Fibroblast of skin of left biceps (primary cell): ENCODE results near the gene POSTN.
A peak's percentile ranks its signal among the peaks of the same experiment; 100 is the strongest.

Experiments
- DNase-seq, 2 experiments: peaks; one replicate each; pipeline ENCODE4 v3.0.0-alpha.2; 2013; ENCODE audit warnings: low read depth in 2 of 2

The POSTN gene

GRCh38 chr13:37598597-37598996 lies at the start of gene POSTN:
POSTN (minus strand) TSS chr13:37598768; CDS start chr13:37598726, 42 bp downstream.
- no peak for DNase-seq

- no peak for DNase-seq
These were observed 48.6 kb upstream of the POSTN start for GRCh38 chr13:37647031-37647650.

GRCh38 chr13:37646531-37646930 lies 48.0 kb upstream of the POSTN start:
- no peak for DNase-seq

- DNase-seq, result no peak
These were observed 46.7 kb upstream of the POSTN start for GRCh38 chr13:37645181-37645740.

- no peak for DNase-seq
These were observed 42.8 kb upstream of the POSTN start for GRCh38 chr13:37641391-37641790.

- peak in 1 of 2 experiments; percentile 34 for DNase-seq
These were observed 41.9 kb upstream of the POSTN start for GRCh38 chr13:37640499-37640898.

GRCh38 chr13:37636701-37637100 lies 38.1 kb upstream of the POSTN start:
- no peak for DNase-seq

GRCh38 chr13:37632294-37632693 lies 33.7 kb upstream of the POSTN start:
- DNase-seq, result no peak

GRCh38 chr13:37627428-37627827 lies 28.9 kb upstream of the POSTN start:
- DNase-seq, result no peak

GRCh38 chr13:37621811-37622361 lies 23.3 kb upstream of the POSTN start:
- DNase-seq, result peak; percentile 84 to 86

GRCh38 chr13:37618554-37618953 lies 20.0 kb upstream of the POSTN start:
- DNase-seq, result peak in 1 of 2 experiments; percentile 60

GRCh38 chr13:37617173-37617572 lies 18.6 kb upstream of the POSTN start:
- DNase-seq, result peak; percentile 88 to 90

- DNase-seq, result no peak
These were observed 17.6 kb upstream of the POSTN start for GRCh38 chr13:37616131-37616530.

- DNase-seq, result no peak
These were observed 16.7 kb upstream of the POSTN start for GRCh38 chr13:37615276-37615675.

- DNase-seq, result no peak
These were observed 15.1 kb upstream of the POSTN start for GRCh38 chr13:37613638-37614037.

- no peak for DNase-seq
These were observed 14.7 kb upstream of the POSTN start for GRCh38 chr13:37613236-37613635.

- DNase-seq, result no peak
These were observed 10.3 kb upstream of the POSTN start for GRCh38 chr13:37608750-37609339.

GRCh38 chr13:37602733-37603381 lies 4.3 kb upstream of the POSTN start:
- DNase-seq, result no peak

- no peak for DNase-seq
These were observed 3.3 kb upstream of the POSTN start for GRCh38 chr13:37601648-37602440.

GRCh38 chr13:37599519-37599918 lies 951 bp upstream of the POSTN start:
- no peak for DNase-seq

GRCh38 chr13:37597477-37598025 lies 1.0 kb downstream of the POSTN start:
- no peak for DNase-seq
